Posterior vena cava (tissue), 2 donors: ENCODE data around the gene FLT1. TPM values are rescaled to one million over a fixed set of nuclear protein-coding genes. Genes with fewer than 3 reads are reported as not detected.

Experiments
- total RNA-seq, 2 donors: library from RNA; stranded (reverse); fragmentation: NEBNext Ultra II Directional; extraction: Animal tissue kit (Norgen Biotek cat#: 25700); gene quantifications; one replicate each; pipeline ENCODE4 v1.2.1, GENCODE V29; 2021
- donor health status: DM: yes; HTN: yes; CAD: no.
- donor health status: DM: yes; HTN: yes; CAD: no.

FLT1 gene
- total RNA-seq, 2 donors from 2014 or later, result 32.0 to 32.7 TPM

Other genes starting within 250 kb of the FLT1 start
- 10 to 100 TPM; 58.9 to 65.9 TPM for gene POMP, start 164.0 kb upstream of the FLT1 start, total RNA-seq
- 1 to 10 TPM; 6.9 to 7.1 TPM for gene SLC46A3, start 223.8 kb upstream of the FLT1 start, total RNA-seq